ENCODE results near the gene THADA.

THADA gene

GRCh38 chr2:43202289-43202688 lies 393.5 kb downstream of the THADA start:
- Histone ChIP-seq H3K27me3 (ENCODE audit: insufficient read depth, poor library complexity, severe bottlenecking) (no peaks in the 10 kb centered on the region), H3K4me1 (ENCODE audit: insufficient read depth, poor library complexity, severe bottlenecking) (peaks cover 13% of the 10 kb centered on the region), H3K27ac (ENCODE audit: poor library complexity, severe bottlenecking) (no peak overlapping the region), H3K9me3 (ENCODE audit: severe bottlenecking) (no peaks in the 10 kb centered on the region), H3K36me3 (ENCODE audit: low read depth) (no peaks in the 10 kb centered on the region), H3K4me3 (ENCODE audit: severe bottlenecking) (no peak overlapping the region)
- no peak for ATAC-seq (ENCODE audit: low read depth)
- no peak for DNase-seq (ENCODE audit: low spot score)
- TF ChIP-seq CTCF (IDR thresholded peaks at IDR 0.05; ENCODE audit: poor library complexity, severe bottlenecking), result no peak

GRCh38 chr2:43201497-43201896 lies 394.3 kb downstream of the THADA start:
- DNase-seq (ENCODE audit: low spot score) (no peak), ATAC-seq (ENCODE audit: low read depth) (no peak)
- H3K36me3 ChIP-seq (ENCODE audit: low read depth), result no peaks in the 10 kb centered on the region
- H3K4me1 ChIP-seq (ENCODE audit: insufficient read depth, poor library complexity, severe bottlenecking), result peaks cover 13% of the 10 kb centered on the region
- no peaks in the 10 kb centered on the region for H3K27me3 ChIP-seq (ENCODE audit: insufficient read depth, poor library complexity, severe bottlenecking)
- peak overlapping the region; percentile 82 for H3K27ac ChIP-seq (ENCODE audit: poor library complexity, severe bottlenecking)
- no peak overlapping the region for H3K4me3 ChIP-seq (ENCODE audit: severe bottlenecking)
- TF ChIP-seq CTCF (IDR thresholded peaks at IDR 0.05; ENCODE audit: poor library complexity, severe bottlenecking), result no peak
- H3K9me3 ChIP-seq (ENCODE audit: severe bottlenecking), result no peaks in the 10 kb centered on the region

GRCh38 chr2:43201016-43201415 lies 394.8 kb downstream of the THADA start:
- TF ChIP-seq CTCF (IDR thresholded peaks at IDR 0.05; ENCODE audit: poor library complexity, severe bottlenecking), result no peak
- Histone ChIP-seq H3K4me3 (ENCODE audit: severe bottlenecking) (no peak overlapping the region), H3K27me3 (ENCODE audit: insufficient read depth, poor library complexity, severe bottlenecking) (no peaks in the 10 kb centered on the region), H3K36me3 (ENCODE audit: low read depth) (no peaks in the 10 kb centered on the region), H3K9me3 (ENCODE audit: severe bottlenecking) (no peaks in the 10 kb centered on the region), H3K27ac (ENCODE audit: poor library complexity, severe bottlenecking) (peak overlapping the region; percentile 82), H3K4me1 (ENCODE audit: insufficient read depth, poor library complexity, severe bottlenecking) (peaks cover 13% of the 10 kb centered on the region)
- DNase-seq (ENCODE audit: low spot score) (no peak), ATAC-seq (ENCODE audit: low read depth) (no peak)

- H3K4me3 ChIP-seq (ENCODE audit: severe bottlenecking), result no peak overlapping the region
- DNase-seq (ENCODE audit: low spot score), result peak; percentile 84
- no peaks in the 10 kb centered on the region for H3K36me3 ChIP-seq (ENCODE audit: low read depth)
- H3K27me3 ChIP-seq (ENCODE audit: insufficient read depth, poor library complexity, severe bottlenecking), result no peaks in the 10 kb centered on the region
- H3K27ac ChIP-seq (ENCODE audit: poor library complexity, severe bottlenecking), result peak overlapping the region; percentile 82
- TF ChIP-seq CTCF (IDR thresholded peaks at IDR 0.05; ENCODE audit: poor library complexity, severe bottlenecking), result no peak
- H3K4me1 ChIP-seq (ENCODE audit: insufficient read depth, poor library complexity, severe bottlenecking), result peaks cover 13% of the 10 kb centered on the region
- H3K9me3 ChIP-seq (ENCODE audit: severe bottlenecking), result no peaks in the 10 kb centered on the region
- ATAC-seq (ENCODE audit: low read depth), result peak; percentile 99
Observed at GRCh38 chr2:43199492-43200488, 396.0 kb downstream of the THADA start.

GRCh38 chr2:43198263-43198662 lies 397.6 kb downstream of the THADA start:
- H3K4me1 ChIP-seq (ENCODE audit: insufficient read depth, poor library complexity, severe bottlenecking), result peaks cover 13% of the 10 kb centered on the region
- DNase-seq (ENCODE audit: low spot score) (no peak), ATAC-seq (ENCODE audit: low read depth) (no peak)
- TF ChIP-seq CTCF (IDR thresholded peaks at IDR 0.05; ENCODE audit: poor library complexity, severe bottlenecking), result no peak
- H3K4me3 ChIP-seq (ENCODE audit: severe bottlenecking), result no peak overlapping the region
- H3K9me3 ChIP-seq (ENCODE audit: severe bottlenecking), result no peaks in the 10 kb centered on the region
- no peak overlapping the region for H3K27ac ChIP-seq (ENCODE audit: poor library complexity, severe bottlenecking)
- no peaks in the 10 kb centered on the region for H3K36me3 ChIP-seq (ENCODE audit: low read depth)
- H3K27me3 ChIP-seq (ENCODE audit: insufficient read depth, poor library complexity, severe bottlenecking), result no peaks in the 10 kb centered on the region

Measured in RWPE2 (cell line).